ENCODE results near the gene ATG4B.
"Not testable (repeated sequence)": the region's sequence is repeated elsewhere in the genome, so short reads cannot be mapped to it uniquely, and the experiment has no call there.

ATG4B gene

GRCh38 chr2:241637018-241637794, at the start of gene ATG4B, which contains the start of gene THAP4:
Gene ATG4B (plus strand): TSS chr2:241637693. CDS start chr2:241637715, 22 bp downstream.
Gene THAP4 (minus strand): TSS chr2:241637158. CDS start chr2:241637017, 141 bp downstream.
- FAIRE-seq = no peak

- FAIRE-seq = not testable (repeated sequence)
Measured at GRCh38 chr2:241589863-241590262, 47.6 kb upstream of the ATG4B start.

- not testable (repeated sequence) for FAIRE-seq
Measured at GRCh38 chr2:241590496-241591455, 46.7 kb upstream of the ATG4B start.

GRCh38 chr2:241592126-241592845, 45.2 kb upstream of the ATG4B start:
- FAIRE-seq = no peak

GRCh38 chr2:241593271-241593670, 44.2 kb upstream of the ATG4B start:
- no peak for FAIRE-seq

GRCh38 chr2:241595600-241596140, 41.8 kb upstream of the ATG4B start:
- FAIRE-seq = no peak

- FAIRE-seq = no peak
Measured at GRCh38 chr2:241597561-241597960, 39.9 kb upstream of the ATG4B start.

- FAIRE-seq = no peak
Measured at GRCh38 chr2:241598061-241598460, 39.4 kb upstream of the ATG4B start.

- no peak for FAIRE-seq
Measured at GRCh38 chr2:241598487-241598886, 39.0 kb upstream of the ATG4B start.

GRCh38 chr2:241599615-241600014, 37.9 kb upstream of the ATG4B start:
- FAIRE-seq = no peak

- no peak for FAIRE-seq
Measured at GRCh38 chr2:241601841-241602240, 35.7 kb upstream of the ATG4B start.

GRCh38 chr2:241602720-241603119, 34.8 kb upstream of the ATG4B start:
- no peak for FAIRE-seq

- no peak for FAIRE-seq
Measured at GRCh38 chr2:241603686-241604085, 33.8 kb upstream of the ATG4B start.

- FAIRE-seq = no peak
Measured at GRCh38 chr2:241606186-241606585, 31.3 kb upstream of the ATG4B start.

GRCh38 chr2:241607162-241607885, 30.2 kb upstream of the ATG4B start:
- no peak for FAIRE-seq

- no peak for FAIRE-seq
Measured at GRCh38 chr2:241608881-241609280, 28.6 kb upstream of the ATG4B start.

GRCh38 chr2:241609859-241610793, 27.4 kb upstream of the ATG4B start:
- FAIRE-seq = no peak

- no peak for FAIRE-seq
Measured at GRCh38 chr2:241611062-241611461, 26.4 kb upstream of the ATG4B start.

GRCh38 chr2:241612156-241613016, 25.1 kb upstream of the ATG4B start:
- no peak for FAIRE-seq

All from endometrium (tissue), 2 donors.